Effector CD8-positive, alpha-beta T cell (primary cell): ENCODE results near the gene ENTHD1.
"Not testable (repeated sequence)": the region's sequence is repeated elsewhere in the genome, so short reads cannot be mapped to it uniquely, and the experiment has no call there.

Experiments
- DNase-seq: peaks from one replicate; lab custom pipeline; 2025; lab: John Stamatoyannopoulos, UW

The ENTHD1 gene

DNA sequence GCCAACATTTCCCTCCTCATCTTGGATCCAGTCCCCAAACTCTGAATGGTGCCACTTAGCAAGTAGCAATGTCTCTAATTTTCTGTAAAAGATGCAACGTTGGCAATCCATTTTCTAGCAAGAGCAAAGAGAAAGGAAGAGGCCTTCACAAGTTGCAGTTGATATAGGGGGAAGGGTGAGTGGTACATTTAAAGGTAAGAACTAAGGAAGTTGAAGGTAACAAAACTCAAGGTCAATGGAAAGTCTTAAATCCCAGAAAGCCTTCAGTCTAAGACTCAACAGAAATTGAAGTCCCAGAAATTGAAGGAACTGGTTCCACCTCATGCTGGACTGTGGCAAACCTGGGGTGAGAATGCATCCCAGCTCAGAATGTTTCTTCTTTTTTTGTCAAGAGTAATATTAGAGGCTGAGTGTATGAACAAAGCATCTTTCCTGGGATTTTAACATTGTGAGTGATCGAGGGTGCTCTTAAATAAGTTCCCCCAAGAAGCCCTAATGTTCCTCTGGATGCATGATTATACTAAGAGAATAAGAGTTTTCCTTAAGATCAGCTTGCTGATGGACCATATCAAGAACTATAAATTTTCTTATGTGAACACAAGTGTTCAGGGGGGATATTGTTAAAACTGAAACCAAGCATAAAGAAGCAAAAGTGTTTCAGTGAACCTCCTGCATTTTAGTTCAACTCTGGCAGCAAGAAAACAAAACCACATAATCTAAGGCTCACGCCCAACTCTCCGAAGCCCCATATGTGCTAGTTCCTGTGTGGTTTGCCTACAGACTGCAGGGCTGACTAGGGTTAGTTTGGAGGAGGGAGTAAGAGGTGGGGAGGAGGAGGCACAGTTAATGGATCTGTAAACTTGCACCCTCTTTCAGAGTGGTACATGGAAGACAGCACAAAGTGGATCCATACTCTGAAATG, 7.0 kb upstream of the ENTHD1 start, which contains the start of gene GRAP2:
GRAP2 (plus strand) TSS at position 779 of the 922 bp plus-strand sequence. CDS start 46,023 bp downstream, outside the sequence.
- peak; percentile 41 for DNase-seq

- DNase-seq: no peak
These were observed 5.4 kb upstream of the ENTHD1 start for GRCh38 chr22:39898997-39899396.

- no peak for DNase-seq
These were observed 4.3 kb upstream of the ENTHD1 start for GRCh38 chr22:39897841-39898240.

DNA sequence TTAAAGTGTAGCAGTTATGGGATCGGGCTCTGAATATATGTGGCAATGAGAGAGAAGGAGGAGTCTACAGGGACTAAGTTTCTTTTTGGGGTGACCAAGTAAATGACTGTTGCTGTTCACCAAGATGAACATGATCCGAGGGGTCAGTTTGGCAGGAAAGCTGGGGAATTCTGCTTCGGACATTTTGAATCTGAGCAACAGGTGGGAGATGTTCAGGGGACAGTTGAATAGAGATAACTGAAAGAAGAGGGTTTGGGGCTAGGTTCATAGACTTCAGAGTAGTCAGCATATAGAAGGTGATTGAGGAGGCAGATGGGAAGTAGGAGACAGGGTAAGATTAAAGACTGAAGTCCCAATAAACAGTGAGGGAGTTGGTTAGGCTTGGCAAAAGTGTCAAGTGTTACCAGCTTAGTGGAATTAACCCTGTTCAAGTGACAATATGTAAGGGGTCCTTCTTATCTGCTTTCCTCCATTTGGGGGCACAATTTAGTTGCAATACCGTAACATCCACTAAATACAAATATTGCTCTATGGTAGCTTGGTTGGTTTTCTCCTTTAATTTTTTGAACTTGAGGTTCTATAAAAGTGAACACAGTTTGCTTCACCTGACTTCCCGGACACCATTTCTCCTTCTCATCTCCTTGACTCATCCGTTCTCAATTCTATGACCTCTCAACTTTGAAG, 2.9 kb upstream of the ENTHD1 start:
- no peak for DNase-seq

- DNase-seq: no peak
These were observed 2.1 kb upstream of the ENTHD1 start for GRCh38 chr22:39895682-39896081.

DNA sequence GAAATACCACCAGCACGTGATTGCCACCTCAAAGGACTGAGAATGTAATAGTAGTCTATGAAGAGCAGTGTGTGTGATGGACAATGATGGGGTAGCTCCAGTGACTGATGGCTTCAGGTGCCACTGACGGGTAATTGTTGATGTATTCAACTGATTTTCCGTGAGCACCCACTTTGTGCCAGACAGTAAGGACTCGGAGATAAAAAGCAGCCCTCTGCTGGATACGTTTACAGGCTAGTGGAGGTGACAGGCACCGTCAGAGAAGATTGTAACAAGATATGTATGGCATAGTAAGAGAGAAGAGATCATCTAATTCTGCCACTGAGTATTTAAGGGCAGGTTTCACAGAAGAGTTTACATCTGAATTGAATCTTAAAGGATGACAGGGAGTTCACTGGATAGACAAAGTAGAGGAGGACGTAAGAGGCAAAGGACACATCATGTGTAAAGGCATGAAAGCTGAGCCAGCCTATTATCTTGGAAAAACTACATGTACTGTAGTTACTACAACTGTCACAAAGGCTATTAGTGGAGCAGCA, 1.1 kb upstream of the ENTHD1 start:
- DNase-seq: no peak

GRCh38 chr22:39889924-39890323, 3.6 kb downstream of the ENTHD1 start:
- DNase-seq: not testable (repeated sequence)

DNA sequence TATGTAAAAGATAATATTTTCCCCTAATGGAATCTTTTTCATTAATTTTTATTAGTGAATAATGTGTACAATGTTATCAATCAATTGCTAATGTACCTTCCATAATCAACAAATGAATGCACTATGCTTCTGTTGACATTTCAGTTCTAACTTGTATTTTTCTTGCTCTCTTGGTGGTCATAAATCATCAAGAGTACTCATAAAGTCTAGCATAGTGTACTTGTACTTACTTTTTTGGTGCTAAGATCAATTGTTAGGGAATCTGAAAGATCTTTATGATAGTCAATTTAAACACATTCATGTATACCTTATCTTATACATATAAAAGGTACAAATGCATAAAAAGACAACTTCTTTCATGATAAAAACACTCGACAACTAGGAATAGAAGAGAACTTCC, 10.5 kb downstream of the ENTHD1 start:
- no peak for DNase-seq

DNA sequence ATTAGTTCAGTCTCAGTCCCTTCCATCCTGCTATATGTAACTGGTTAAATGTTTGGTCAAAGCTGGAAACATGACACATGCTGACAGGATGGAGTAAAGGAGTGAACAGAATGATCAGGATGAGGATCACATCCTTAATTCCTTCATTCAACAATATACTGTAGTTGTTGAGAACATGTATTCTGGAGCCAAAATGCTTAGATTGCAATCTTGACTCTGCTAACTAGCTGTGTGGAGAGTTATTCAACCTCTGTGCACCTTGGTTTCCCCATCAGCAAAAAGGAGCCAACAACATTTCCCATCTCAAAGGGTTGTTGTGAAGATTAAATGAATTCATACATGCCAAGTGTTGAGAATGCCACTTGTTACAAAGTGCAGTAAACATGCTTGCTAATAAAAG, 12.8 kb downstream of the ENTHD1 start:
- DNase-seq: no peak

GRCh38 chr22:39877079-39877845, 16.3 kb downstream of the ENTHD1 start:
- no peak for DNase-seq

GRCh38 chr22:39875176-39875885, 18.2 kb downstream of the ENTHD1 start:
- not testable (repeated sequence) for DNase-seq

- DNase-seq: no peak
These were observed 19.6 kb downstream of the ENTHD1 start for GRCh38 chr22:39873965-39874364.

GRCh38 chr22:39872548-39872947, 21.0 kb downstream of the ENTHD1 start:
- no peak for DNase-seq

GRCh38 chr22:39871008-39871798, 22.4 kb downstream of the ENTHD1 start:
- DNase-seq: no peak

DNA sequence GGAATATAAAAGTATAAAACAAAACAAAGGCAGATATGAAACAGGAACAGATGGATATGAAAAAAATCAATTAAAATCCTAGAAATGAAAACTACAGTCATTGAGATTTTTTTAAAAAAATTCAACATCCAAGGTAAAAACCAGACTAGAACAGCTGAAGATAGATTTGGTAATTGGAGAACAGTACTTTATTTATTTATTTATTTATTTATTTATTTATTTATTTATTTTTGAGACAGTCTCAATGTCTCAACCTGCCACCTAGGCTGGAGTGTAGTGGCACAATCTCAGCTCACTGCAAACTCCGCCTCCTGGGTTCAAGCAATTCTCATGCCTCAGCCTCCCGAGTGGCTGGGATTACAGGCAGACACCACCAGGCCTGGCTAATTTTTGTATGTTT, 23.8 kb downstream of the ENTHD1 start:
- not testable (repeated sequence) for DNase-seq

DNA sequence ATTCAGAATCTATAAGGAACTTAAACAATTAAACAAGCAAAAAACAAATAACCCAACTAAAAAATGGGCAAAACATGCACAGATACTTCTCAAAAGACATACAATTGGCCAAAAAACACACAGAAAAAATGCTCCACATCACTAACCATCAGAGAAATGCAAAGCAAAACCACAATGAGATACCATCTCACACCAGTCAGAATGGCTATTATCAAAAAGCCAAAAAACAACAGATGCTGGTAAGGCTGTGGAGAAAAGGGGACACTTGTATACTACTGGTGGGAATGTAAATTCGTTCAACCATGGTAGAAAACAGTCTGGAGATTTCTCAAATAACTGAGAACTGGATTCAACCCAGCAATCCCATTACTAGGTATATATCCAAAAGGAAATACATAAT, 24.8 kb downstream of the ENTHD1 start:
- DNase-seq: no peak

- no peak for DNase-seq
These were observed 33.5 kb downstream of the ENTHD1 start for GRCh38 chr22:39859903-39860588.

GRCh38 chr22:39856588-39856987, 37.0 kb downstream of the ENTHD1 start:
- no peak for DNase-seq

GRCh38 chr22:39852799-39853198, 40.8 kb downstream of the ENTHD1 start:
- DNase-seq: no peak
